CD4-positive, alpha-beta T cell treated with Interleukin-15 for 4 hours (primary cell): Measurements from ENCODE around the gene GMPR.
"Not testable (repeated sequence)": the region's sequence is repeated elsewhere in the genome, so short reads cannot be mapped to it uniquely, and the experiment has no call there.

Source experiments
- DNase-seq: peaks from one replicate; pipeline ENCODE4 v3.0.0-alpha.2; 2020; ENCODE audit warnings: low spot score

Gene GMPR

DNA sequence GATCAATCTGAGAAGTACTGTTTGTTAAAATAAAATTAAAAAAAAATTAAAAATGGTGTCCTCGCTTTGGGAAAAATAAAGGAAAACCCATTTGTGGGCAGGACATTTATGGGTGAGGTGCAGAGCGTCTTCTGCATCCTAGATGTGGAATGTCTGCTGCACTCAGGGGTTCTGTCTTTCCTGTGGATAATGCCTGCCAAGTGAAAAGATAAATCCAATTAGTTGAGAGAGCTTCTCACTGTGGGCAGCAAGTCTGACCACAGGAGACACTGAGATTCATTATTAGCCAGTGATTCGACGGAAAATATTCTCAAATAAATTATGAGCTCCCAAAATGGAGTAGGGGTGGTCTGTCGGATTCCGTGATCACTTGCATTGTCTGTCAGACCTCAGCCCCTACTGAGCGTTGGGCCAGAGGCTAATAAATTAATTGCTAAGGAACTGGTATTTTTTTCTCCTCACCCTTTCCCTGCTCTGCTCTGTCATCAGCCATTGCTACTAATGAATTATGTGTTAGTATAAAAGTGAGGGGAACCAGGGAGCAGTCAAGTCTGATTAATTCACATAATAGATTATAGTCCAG, 10.0 kb downstream of the GMPR start:
- no peak for DNase-seq

DNA sequence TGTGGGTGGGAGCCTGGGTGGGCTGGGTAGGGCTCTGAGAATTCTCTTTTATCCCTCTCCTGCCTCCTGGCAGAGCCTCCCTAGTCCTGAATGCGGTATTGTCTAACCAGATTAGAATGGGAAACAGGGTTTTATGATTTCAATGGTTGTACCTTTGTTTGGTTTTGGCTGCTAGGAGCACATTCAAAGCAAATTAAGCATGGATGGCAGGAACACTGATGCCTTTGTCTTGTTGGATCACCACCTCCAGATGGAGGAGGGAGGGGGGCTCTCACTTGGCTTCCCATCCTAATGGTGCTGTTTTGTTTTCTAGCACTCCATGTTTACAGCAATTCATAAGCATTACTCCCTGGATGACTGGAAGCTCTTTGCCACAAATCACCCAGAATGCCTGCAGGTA, 11.6 kb downstream of the GMPR start:
- DNase-seq, result no peak

DNA sequence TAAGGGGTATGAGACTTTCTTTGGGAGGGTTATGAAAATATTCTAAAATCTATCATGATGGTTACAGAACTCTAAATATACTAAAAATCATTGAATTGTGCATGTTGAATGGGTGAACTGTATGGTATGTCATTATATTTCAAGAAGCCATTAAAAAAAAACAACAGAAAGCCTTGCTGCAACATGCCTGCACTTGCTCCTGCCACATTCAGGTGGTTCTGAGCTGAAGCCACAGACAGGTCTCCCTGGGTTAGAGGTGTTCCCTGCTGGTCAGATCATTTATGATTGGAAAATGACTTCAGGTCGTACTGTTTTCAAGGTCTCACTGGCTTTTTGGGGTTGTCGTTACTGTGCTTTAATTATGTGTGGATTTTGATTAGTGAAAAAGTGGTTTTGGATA, 13.3 kb downstream of the GMPR start:
- no peak for DNase-seq

DNA sequence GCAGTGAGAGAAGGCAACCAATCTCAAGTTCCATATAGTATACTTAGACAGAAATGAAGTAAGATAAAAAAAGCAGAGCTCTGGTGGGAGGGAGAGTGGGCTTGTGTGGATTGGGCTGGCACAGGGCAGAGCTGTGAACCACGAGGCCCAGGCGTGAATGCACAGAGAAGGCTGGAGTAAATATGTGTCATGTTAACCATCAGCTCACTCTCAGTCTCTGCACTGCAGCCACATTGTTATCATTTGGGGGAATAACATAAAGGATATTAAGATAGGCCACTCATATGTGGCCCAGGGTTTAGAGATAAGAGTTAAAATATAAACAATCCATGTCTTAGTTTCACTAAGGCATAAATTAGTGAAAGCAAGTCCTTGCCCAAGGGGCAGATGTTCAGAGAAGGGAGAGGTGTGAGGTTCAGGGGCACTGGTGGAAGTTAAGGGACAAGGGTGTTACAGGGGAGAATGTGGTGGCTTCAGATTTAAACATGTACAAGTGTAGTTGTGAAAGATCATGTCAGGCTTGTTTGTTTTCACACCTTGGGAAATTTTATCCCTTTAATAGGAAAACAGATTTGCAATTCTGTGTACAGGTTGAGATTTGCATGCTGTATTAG, 14.4 kb downstream of the GMPR start:
- no peak for DNase-seq

DNA sequence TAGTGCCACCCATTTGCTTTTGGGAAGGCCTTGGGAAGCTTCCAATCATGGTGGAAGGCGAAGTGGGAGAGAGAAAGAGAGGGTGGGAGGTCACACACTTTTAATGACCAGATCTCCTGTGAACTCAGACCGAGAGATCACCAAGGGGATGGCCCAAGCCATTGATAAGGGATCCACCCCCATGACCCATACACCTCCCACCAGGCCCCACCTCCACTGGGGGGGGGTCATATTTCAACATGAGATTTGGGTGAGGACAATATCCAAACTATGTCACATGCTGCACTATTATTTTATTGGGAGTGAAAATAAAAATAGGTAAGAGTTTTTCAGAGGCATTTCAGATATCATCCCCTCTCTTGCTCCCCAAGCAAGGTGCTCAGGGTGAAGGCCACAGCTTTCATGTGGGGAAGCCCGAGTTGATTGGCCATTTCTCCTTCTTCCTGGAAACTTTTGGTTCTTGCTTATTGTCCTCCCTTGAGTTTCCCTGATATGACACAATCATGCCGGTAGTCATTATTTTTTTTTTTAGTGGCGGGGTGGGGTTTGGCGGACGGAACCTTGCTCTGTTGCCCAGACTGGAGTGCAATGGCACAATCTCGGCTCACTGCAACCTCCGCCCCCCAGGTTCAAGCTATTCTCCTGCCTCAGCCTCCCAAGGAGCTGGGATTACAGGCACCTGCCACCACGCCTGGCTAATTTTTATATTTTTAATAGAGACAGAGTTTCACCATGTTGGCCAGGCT, 15.2 kb downstream of the GMPR start:
- no peak for DNase-seq

DNA sequence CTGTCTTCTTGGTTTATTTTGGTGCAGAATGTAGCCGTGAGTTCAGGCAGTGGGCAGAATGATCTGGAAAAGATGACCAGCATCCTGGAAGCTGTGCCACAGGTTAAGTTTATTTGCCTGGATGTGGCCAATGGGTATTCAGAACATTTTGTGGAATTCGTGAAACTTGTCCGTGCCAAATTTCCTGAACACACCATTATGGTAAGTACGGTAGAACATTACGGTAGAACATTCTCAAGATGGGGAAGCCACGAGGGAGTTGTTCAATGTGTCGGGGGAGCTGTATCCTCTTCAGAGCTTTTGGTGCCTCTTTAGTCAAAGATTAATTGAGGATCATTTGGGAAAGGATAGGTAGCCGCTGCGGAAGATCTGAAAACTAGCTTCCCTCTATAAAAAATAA, 16.1 kb downstream of the GMPR start:
- DNase-seq, result no peak

DNA sequence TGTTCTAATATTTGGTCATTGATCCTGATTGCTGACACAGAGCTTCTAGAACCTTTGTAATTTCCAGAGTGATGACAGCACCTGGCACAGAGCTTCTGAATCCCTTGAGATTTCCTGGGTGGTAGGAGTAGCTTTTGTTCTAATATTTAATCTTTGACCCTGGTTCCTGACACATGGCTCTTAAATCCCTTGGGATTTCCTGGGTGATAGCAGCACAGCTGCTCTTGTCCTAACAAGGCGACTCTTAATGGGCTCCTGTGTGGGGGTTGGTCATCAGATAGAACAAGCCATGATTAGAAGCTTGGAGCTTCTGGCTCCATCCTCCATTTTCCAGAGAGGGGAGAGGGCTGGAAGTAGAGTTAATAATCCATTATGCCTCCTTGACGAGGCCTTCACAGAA, 18.4 kb downstream of the GMPR start:
- DNase-seq, result no peak

DNA sequence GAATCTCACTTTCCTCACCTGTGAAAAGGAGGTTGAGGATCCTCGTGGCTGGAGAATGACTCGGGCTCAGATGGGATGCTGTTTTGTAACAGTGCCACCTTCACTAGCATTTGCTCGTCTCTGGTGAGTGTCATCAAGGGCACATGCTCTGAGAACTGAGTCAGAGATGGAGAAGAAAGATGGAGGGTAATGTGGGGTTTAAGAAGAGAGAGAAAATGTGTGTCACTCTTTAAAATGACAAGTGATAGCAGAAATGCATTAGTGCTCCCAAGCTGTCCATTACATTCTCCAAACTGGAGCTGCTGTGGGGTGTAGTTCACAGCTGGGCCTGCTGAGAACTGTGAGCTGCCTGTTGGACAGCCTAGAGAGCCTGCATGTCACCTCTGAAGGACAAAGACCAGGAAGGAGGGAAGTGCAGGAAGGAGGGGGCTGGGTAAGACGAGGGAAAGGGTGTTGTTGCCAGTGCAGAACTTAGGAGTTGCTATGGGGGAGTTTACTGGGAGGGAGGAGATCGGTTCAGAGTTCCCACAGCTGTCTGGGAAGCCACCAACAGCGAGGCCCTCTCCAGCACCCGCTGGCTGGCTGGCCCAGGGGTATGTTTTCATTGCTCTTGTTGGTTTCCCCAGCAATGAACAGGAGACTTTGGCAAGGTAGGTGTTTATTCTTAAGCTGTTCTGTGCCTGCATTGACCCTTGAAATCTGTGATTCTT, 19.8 kb downstream of the GMPR start:
- DNase-seq, result no peak

DNA sequence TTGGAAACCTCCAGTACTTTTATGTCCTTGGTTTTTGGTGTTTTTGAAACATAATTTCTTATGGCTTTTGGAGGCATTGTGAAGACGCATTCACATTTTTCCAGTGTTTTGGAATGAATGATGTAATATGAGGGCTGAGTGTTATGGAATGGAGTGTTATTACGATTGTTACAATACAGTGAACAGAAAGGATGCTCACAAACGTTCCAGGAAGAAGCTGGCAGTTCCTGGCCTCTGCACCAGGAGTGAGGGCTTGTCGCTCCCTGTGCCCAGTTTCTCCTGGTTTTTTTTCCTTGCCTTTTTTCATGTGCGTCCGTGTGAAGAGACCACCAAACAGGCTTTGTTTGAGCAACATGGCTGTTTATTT, 20.3 kb downstream of the GMPR start:
- no peak for DNase-seq

DNA sequence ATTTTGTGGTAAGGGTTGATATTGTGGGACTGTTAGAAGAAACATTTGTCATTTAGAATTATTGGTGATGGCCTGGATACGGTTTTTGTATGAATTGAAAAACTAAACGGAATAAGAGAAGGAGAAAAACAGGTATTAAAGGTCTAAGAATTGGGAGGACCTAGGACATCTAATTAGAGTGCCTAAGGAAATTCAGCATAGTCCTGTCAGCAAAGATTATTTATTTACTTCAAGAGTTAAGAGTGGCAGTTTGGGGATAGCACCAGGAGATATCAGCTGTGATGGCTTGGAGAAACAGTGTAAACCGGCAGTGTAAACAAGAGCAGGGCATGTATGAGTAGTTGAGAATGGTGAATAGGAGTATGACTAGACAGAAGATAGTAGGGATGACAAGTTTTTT, 21.2 kb downstream of the GMPR start:
- not testable (repeated sequence) for DNase-seq

DNA sequence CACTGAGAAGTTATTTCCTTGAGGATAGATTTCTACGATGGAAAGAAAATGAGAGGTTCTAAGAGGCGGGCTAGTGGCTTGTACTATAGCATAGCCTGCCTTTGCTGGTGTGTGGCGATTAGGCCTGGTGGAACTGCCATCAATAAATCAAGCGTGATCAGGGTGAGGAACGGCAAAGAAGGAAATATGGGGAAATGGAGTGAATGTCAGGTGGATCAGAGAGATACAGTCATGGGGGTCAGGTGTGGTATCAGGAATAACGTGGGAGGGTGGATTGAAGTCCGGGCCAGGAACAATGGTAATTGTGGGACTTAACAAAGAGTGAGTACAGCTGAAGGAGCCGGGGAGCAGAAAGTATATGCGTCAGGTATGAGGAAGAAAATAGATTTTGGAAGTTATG, 22.2 kb downstream of the GMPR start:
- not testable (repeated sequence) for DNase-seq

DNA sequence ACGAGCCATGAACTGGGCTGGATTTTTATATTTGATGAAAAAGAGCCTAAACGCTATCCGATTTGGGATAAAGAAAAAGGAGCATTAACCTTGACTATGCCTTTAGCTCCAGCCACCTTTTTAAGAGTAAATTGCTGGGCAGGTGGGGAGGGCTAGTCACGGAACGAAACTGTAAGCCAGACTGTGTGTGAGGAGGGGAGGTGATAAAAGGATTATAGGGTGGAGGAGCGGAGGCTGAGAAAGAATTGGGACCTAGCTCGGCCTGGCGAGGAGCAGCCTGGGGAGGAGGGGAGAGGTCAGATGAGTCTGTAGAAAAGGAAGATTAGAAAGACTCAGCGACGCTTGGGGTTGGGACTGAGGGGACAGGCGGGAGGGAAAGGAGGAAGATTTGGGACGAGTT, 24.4 kb downstream of the GMPR start:
- not testable (repeated sequence) for DNase-seq

DNA sequence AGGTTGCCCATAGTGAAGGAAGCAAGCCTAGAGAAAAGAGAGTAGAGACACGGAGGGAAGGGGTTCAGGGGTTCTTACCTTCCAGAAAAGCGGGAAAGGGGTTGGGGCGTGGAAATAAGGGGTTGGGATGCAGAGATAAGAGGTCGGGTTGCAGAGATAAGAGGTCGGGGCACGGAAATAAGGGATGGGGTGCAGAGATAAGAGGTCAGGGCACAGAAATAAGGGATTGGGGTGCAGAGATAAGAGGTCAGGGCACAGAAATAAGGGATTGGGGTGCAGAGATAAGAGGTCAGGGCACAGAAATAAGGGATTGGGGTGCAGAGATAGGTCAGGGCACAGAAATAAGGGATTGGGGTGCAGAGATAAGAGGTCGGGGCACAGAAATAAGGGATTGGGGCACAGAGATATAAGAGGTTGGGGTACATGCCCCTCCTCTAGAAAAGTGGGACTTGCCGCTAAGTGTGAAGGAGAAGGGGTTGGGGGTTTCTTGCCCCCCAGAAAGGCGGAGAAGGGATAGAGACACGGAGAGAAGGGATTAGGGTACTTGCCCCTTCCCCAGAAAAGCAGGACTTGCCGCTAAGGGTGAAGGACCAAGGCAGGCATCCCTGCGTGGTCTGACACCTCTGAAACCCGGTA, 25.2 kb downstream of the GMPR start:
- DNase-seq, result not testable (repeated sequence)

DNA sequence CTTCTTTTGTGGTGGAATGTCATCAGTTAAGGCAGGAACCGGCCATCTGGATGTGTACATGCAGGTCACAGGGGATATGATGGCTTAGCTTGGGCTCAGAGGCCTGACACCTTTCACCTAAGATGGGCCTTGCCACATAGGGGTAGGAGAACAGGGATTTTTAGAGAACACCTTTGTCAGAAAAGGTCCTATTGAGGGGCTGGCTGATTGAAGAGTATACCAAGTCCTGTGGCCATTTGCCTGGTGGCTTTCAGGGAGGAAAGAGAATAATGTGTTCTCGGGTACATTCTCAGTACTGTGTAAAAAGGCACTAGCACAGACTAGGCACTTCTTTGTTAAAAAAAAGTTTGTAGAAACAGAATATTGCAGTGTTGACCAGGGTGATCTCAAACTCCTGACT, 26.4 kb downstream of the GMPR start:
- DNase-seq, result no peak

DNA sequence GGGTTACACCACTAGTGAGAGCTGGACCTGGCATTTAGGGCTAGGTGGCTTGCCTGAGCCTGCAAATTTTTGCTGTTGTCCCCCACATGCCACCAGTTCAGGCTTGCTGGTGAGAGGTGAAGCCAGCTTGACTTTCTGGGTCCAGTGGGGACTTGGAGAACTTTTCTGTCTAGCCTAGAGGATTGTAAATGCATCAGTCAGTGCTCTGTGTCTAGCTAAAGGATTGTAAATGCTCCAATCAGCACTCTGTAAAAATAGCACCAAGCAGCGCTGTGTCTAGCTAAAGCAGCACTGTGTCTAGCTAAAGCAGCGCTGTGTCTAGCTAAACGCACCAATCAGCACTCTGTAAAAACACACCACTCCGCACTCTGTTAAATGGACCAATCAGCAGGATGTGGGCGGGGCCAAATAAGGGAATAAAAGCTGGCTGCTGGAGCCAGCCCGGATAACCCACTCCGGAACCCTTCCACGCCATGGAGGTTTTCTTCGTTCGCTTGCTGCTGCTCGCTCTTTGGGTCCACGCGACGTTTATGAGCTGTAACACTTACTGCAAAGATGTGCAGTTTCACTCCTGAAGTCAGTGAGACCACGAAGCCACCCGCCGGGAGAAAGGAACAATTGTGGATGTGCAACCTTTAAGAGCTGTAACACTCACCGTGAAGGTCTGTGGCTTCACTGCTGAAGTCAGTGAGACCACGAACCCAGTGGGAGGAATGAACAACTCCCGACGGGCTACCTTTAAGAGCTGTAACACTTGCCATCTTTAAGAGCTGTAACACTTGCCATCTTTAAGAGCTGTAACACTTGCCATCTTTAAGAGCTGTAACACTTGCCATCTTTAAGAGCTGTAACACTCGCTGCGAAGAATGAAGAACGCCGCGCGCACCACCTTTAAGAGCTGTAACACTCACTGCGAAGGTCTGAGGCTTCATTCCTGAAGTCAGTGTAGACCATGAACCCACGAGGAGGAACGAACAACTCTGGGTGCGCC, 27.3 kb downstream of the GMPR start:
- no peak for DNase-seq

DNA sequence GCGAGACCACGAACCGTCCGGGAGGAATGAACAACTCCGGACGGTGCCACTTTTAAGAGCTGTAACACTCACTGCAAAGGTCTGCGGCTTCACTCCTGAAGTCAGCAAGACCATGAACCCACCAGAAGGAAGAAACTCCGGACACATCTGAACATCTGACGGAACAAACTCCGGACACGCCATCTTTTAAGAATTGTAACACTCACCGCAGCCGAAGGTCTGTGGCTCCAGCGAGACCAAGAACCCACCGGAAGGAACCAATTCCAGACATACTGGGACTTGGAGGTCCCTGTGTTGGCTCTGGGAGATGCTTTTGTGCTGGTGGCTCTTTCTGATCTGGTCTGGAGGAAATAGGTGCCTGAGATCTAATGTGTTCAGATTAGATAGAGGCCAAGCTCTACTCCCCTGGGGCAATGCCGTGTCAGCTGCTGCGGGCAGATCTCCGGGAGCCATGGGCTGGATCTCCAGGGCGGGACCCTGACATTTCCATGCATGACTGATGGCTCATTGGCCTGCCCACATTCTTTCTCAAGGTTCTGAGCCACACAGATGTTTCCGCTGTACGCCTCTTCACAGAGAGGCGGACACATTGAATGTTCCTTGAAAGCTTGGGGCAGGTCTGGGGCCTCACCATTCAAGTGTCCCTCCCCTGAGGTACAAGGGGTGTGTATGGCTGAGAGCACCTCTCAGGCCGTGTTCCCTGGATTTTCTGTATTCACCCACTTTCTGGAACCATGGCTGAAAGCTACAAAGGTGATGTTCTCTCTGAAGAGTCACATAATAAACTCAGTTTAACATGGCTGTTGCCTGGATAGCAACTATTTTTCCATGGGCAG, 29.3 kb downstream of the GMPR start:
- DNase-seq, result no peak

DNA sequence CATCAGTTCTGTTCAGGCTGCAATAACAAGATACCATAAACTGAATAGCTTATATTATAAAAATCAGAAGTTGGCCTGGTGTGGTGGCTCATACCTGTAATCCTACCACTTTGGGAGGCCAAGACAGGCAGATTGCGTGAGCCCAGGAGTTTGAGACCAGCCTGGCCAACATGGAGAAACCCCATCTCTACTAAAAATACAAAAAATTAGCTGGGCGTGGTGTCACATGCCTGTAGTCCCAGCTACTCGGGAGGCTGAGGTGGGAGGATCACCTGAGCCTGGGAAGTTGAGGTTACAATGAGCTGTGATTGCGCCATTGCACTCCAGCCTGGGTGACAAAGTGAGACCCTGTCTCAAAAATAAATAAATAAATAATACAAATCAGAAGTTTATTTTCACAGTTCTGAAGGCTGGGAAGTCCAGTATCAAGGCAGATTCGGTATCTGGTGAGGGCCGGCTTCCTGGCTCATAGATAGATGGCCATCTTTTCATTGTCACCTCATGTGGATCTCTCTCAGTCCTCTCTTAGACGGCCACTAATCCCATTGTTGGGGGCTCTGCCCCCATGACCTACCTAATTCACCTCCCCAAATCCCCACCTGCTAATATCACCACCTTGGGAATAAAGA, 31.2 kb downstream of the GMPR start:
- DNase-seq, result not testable (repeated sequence)

DNA sequence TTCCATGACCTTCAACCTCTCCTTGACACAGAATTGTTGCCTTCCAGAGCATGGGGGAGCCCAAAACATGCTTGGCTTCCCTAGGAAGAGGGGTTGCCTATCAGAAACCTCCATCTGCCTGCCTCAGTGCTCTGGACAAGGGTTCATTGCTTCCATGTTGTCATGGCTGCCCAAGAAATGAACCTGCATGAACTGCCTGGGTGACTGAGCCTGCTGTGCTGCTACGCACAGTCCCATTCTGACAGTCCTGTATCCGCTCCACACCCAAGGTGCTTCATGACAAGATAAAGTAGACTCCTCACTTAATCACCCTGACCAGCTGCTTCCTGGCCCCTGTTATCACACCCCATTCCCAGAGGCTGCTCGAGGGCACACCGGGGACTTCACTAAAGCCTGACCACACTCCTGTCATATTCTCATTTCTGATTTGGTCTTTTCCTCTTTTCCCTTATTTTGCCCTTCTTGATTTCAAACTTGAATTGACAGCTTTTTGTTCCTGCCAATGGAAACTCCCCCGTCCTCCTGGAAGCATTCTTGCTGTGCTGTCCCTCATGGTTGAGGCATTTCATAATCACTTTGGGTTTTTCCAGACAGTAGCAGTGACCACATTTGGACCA, 31.9 kb downstream of the GMPR start:
- DNase-seq, result no peak

DNA sequence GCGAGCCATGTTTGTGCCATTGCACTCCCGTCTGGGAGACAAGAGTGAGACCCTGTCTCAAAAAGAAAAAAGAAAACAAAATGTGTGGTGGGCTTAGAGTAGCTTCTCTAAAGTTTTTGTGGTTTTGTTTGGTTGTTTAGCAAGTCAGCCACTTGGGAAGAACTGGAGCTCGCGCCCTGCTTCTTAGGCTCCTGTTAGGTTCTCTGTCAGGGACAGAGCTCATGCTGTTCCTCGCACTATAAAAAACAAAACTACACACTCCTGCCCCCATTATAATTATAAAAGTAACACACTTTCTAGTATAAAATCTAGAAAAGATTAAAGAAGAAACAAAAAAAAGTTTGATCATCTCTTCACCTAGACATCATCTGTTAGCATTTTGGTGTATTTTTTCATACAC, 33.0 kb downstream of the GMPR start:
- no peak for DNase-seq

DNA sequence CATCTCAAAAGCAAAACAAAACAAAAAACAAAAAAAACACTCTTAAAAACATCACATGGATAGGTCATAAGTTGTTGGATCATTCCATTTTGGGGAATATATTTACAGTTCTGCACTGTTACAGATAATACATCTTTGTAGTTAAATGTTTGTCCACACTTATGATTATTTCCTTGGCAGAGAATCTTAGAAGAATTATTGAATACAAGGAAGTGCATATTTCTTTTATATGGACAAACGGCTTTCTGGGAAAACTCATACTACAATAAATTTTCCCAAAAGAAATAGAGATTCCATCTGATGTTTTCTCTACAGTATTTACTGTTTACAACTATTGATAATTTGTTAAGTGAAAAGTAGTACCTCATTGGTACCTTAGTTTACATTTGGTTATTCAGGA, 33.8 kb downstream of the GMPR start:
- DNase-seq, result no peak
